Measurements from ENCODE around the gene MYO18B.

DNA sequence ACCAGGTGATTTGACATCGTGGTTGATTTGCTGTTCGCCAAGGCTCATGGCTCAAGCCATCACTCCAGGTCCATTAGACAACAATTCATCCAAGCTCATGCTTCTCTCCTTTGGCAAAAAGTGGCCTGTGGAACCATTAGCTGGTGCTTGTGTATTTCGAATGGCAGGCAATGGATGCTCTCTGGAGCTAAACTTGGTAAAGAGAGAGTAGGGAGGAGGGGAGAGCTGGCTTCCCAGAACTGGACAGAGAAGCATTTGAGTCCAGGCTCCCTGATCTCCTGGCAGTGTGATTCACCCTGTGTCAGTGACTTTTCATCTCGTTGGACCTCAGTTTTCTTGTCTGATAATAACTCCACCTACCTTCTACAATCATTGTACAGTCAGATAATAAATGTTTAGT, 64.6 kb downstream of the MYO18B start:
- TF ChIP-seq POLR2A (IDR thresholded peaks at IDR 0.05; ENCODE audit: low read depth) (no peak), EP300 (IDR thresholded peaks at IDR 0.05) (no peak)
- TF ChIP-seq, protein P1, sequence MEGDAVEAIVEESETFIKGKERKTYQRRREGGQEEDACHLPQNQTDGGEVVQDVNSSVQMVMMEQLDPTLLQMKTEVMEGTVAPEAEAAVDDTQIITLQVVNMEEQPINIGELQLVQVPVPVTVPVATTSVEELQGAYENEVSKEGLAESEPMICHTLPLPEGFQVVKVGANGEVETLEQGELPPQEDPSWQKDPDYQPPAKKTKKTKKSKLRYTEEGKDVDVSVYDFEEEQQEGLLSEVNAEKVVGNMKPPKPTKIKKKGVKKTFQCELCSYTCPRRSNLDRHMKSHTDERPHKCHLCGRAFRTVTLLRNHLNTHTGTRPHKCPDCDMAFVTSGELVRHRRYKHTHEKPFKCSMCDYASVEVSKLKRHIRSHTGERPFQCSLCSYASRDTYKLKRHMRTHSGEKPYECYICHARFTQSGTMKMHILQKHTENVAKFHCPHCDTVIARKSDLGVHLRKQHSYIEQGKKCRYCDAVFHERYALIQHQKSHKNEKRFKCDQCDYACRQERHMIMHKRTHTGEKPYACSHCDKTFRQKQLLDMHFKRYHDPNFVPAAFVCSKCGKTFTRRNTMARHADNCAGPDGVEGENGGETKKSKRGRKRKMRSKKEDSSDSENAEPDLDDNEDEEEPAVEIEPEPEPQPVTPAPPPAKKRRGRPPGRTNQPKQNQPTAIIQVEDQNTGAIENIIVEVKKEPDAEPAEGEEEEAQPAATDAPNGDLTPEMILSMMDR (IDR thresholded peaks at IDR 0.05), result no peak

Measured in esophagus muscularis mucosa (tissue), 4 donors.